Thoracic aorta (tissue), 2 donors: ENCODE measurements around the gene ZNF782. TPM values are rescaled to one million over a fixed set of nuclear protein-coding genes. Genes with fewer than 3 reads are reported as not detected.
"Not testable (repeated sequence)": the region's sequence is repeated elsewhere in the genome, so short reads cannot be mapped to it uniquely, and the experiment has no call there.

Experiments used
- ATAC-seq: fragments of 150-250 bp; one replicate; pipeline ENCODE4 v1.8.0; 2017; ENCODE audit warnings: low read depth; ENCODE audit not compliant: insufficient number of reproducible peaks, low FRiP score
- DNase-seq: peaks from one replicate; pipeline ENCODE4 v3.0.0-alpha.2; 2020; ENCODE audit warnings: low spot score
- H3K27ac ChIP-seq, 2 donors: fragments of 200-600 bp; sonication (generic); 1 replicate in 1 of 2; 2 replicates in 1 of 2; pipeline ENCODE4 v1.5.1; 2016; ENCODE audit warnings: mild to moderate bottlenecking in 2 of 2, moderate library complexity in 2 of 2
- H3K27me3 ChIP-seq: fragments of 200-600 bp; sonication (generic); replicated peaks from 2 replicates; pipeline ENCODE4 v1.6.0; 2016; ENCODE audit warnings: mild to moderate bottlenecking; ENCODE audit not compliant: insufficient read depth
- H3K36me3 ChIP-seq: fragments of 200-600 bp; sonication (generic); one replicate; pipeline ENCODE4 v1.5.1; 2016
- H3K4me1 ChIP-seq, 2 donors: fragments of 200-600 bp; sonication (generic); 1 replicate in 1 of 2; 2 replicates in 1 of 2; pipeline versions ENCODE4 v1.5.1 to v1.6.0; 2016; ENCODE audit warnings: low read depth in 2 of 2, mild to moderate bottlenecking in 1 of 2; ENCODE audit not compliant: control insufficient read depth in 1 of 2
- H3K4me3 ChIP-seq: fragments of 200-600 bp; sonication (generic); 2 replicates; pipeline ENCODE4 v1.5.1; 2016; ENCODE audit warnings: mild to moderate bottlenecking
- H3K9me3 ChIP-seq: fragments of 200-600 bp; sonication (generic); 2 replicates; pipeline ENCODE4 v1.5.1; 2016
- total RNA-seq, 2 donors: library from RNA; depleted of rRNA; stranded (reverse); fragments of >200 nt; gene quantifications; one replicate each; pipeline versions ENCODE4 v1.1.0 to v1.2.3, GENCODE V29; 2016
- TF ChIP-seq, protein P1 (sequence below): fragments of 200-600 bp; sonication (generic); IDR thresholded peaks from one replicate; pipeline ENCODE4 v1.5.1; 2019; ENCODE audit warnings: antibody characterized with exemption

Gene ZNF782
- total RNA-seq, 2 donors from 2014 or later: 11.1 to 22.4 TPM

GRCh38 chr9:96813607-96814006 is 40.7 kb downstream of the ZNF782 start:
- no peaks in the 10 kb centered on the region for H3K4me1 ChIP-seq
- no peak overlapping the region for H3K4me3 ChIP-seq
- DNase-seq: no peak
- TF ChIP-seq, protein P1, sequence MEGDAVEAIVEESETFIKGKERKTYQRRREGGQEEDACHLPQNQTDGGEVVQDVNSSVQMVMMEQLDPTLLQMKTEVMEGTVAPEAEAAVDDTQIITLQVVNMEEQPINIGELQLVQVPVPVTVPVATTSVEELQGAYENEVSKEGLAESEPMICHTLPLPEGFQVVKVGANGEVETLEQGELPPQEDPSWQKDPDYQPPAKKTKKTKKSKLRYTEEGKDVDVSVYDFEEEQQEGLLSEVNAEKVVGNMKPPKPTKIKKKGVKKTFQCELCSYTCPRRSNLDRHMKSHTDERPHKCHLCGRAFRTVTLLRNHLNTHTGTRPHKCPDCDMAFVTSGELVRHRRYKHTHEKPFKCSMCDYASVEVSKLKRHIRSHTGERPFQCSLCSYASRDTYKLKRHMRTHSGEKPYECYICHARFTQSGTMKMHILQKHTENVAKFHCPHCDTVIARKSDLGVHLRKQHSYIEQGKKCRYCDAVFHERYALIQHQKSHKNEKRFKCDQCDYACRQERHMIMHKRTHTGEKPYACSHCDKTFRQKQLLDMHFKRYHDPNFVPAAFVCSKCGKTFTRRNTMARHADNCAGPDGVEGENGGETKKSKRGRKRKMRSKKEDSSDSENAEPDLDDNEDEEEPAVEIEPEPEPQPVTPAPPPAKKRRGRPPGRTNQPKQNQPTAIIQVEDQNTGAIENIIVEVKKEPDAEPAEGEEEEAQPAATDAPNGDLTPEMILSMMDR: no peak
- H3K27ac ChIP-seq: no peak overlapping the region
- peaks cover 17% of the 10 kb centered on the region for H3K36me3 ChIP-seq
- ATAC-seq: no peak
- H3K27me3 ChIP-seq: no peaks in the 10 kb centered on the region
- H3K9me3 ChIP-seq: peaks cover 79% of the 10 kb centered on the region

DNA sequence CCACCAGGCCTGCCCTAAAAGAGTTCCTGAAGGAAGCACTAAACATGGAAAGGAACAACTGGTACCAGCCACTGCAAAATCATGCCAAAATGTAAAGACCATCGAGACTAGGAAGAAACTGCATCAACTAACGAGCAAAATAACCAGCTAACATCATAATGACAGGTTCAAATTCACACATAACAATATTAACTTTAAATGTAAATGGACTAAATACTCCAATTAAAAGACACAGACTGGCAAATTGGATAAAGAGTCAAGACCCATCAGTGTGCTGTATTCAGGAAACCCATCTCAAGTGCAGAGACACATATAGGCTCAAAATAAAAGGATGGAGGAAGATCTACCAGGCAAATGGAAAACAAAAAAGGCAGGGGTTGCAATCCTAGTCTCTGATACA is 55.4 kb downstream of the ZNF782 start:
- H3K27ac ChIP-seq, H3K4me1 ChIP-seq, ATAC-seq, H3K27me3 ChIP-seq, H3K4me3 ChIP-seq, DNase-seq: not testable (repeated sequence)
- peaks cover 19% of the 10 kb centered on the region for H3K36me3 ChIP-seq
- peaks cover 49% of the 10 kb centered on the region for H3K9me3 ChIP-seq

DNA sequence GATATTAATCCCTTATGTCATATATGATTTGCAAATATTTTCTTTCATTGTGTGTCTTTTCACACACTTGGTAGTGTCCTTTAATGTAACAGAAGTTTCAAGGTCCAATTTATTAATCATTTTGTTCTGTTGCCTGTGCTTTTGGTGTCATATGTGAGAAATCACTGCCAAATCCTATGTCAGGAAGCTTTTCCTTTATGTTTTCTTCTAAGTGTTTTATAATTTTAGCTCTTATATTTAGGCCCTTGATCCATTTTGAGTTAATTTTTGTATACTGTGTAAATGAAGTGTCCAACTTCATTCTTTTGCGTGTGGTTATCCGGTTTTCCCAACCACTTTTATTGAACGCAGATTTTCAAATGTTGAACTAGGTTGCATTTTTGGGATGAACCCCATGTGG is 70.3 kb downstream of the ZNF782 start:
- no peak for DNase-seq
- H3K36me3 ChIP-seq: no peaks in the 10 kb centered on the region
- H3K27ac ChIP-seq: no peak overlapping the region
- TF ChIP-seq, protein P1: no peak
- H3K4me3 ChIP-seq: no peak overlapping the region
- H3K9me3 ChIP-seq: peaks cover 22% of the 10 kb centered on the region
- ATAC-seq: no peak
- H3K27me3 ChIP-seq: no peaks in the 10 kb centered on the region
- H3K4me1 ChIP-seq: no peaks in the 10 kb centered on the region

DNA sequence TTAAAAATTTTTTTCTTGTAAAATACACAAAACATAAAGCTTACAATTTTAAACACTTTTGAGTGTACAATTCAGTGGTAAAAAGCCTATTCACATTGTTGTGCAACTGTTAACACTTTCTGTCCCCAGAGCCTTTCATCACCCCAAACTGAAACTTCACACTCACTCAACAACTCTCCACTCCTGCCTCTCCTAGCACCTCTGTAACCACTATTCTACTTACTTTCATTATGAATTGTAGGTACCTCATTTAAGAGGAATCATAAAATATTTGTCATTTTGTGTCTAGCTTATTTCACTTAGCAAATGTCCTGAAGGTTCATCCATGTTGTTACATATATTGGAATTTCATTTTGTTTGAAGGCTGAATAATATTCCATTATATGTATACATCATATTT is 72.1 kb downstream of the ZNF782 start:
- DNase-seq: no peak

GRCh38 chr9:96781552-96781951 is 72.8 kb downstream of the ZNF782 start:
- DNase-seq: no peak
- Histone ChIP-seq H3K4me3 (no peak overlapping the region), H3K27me3 (no peaks in the 10 kb centered on the region), H3K27ac (no peak overlapping the region), H3K9me3 (peaks cover 10% of the 10 kb centered on the region), H3K36me3 (no peaks in the 10 kb centered on the region), H3K4me1 (peaks cover 6 to 15% of the 10 kb centered on the region in 2 donors)
- TF ChIP-seq, protein P1: no peak
- no peak for ATAC-seq

More for the DNA sequence above, 72.1 kb downstream of the ZNF782 start:
- no peak overlapping the region for H3K27ac ChIP-seq
- peaks cover 2 to 8% of the 10 kb centered on the region in 2 donors for H3K4me1 ChIP-seq
- H3K4me3 ChIP-seq: no peak overlapping the region
- no peaks in the 10 kb centered on the region for H3K27me3 ChIP-seq
- TF ChIP-seq, protein P1: no peak
- no peaks in the 10 kb centered on the region for H3K36me3 ChIP-seq
- ATAC-seq: no peak
- peaks cover 10% of the 10 kb centered on the region for H3K9me3 ChIP-seq

GRCh38 chr9:96779089-96779488 is 75.2 kb downstream of the ZNF782 start:
- Histone ChIP-seq H3K36me3 (peaks cover 8% of the 10 kb centered on the region), H3K9me3 (no peaks in the 10 kb centered on the region), H3K27ac (no peak overlapping the region), H3K27me3 (no peaks in the 10 kb centered on the region), H3K4me3 (peak overlapping the region; percentile 97), H3K4me1 (peaks cover 6 to 16% of the 10 kb centered on the region in 2 donors)
- TF ChIP-seq, protein P1: no peak
- no peak for DNase-seq
- ATAC-seq: no peak
